HG03108 (cell line): Measurements from ENCODE around the gene CCDC6.
"Not testable (repeated sequence)": the region's sequence is repeated elsewhere in the genome, so short reads cannot be mapped to it uniquely, and the experiment has no call there.

ENCODE experiments used
- ATAC-seq: cut with Tn5 transposase; IDR thresholded peaks from one replicate; pipeline ENCODE4 v1.9.1; 2021; ENCODE audit warnings: moderate library complexity; ENCODE audit not compliant: unreplicated experiment

Gene CCDC6

GRCh38 chr10:59774451-59774850 lies 131.9 kb downstream of the CCDC6 start:
- no peak for ATAC-seq

- no peak for ATAC-seq
These were observed 133.3 kb downstream of the CCDC6 start for GRCh38 chr10:59773088-59773487.

GRCh38 chr10:59771162-59771807 lies 135.1 kb downstream of the CCDC6 start:
- ATAC-seq = no peak

GRCh38 chr10:59770689-59771088 lies 135.7 kb downstream of the CCDC6 start:
- no peak for ATAC-seq

- ATAC-seq = no peak
These were observed 143.9 kb downstream of the CCDC6 start for GRCh38 chr10:59762505-59762904.

GRCh38 chr10:59757966-59758365 lies 148.4 kb downstream of the CCDC6 start:
- ATAC-seq = no peak

- no peak for ATAC-seq
These were observed 151.4 kb downstream of the CCDC6 start for GRCh38 chr10:59754951-59755350.

GRCh38 chr10:59753267-59753666 lies 153.1 kb downstream of the CCDC6 start, which contains the start of gene MRLN:
Gene MRLN (minus strand): TSS chr10:59753455.
- no peak for ATAC-seq

DNA sequence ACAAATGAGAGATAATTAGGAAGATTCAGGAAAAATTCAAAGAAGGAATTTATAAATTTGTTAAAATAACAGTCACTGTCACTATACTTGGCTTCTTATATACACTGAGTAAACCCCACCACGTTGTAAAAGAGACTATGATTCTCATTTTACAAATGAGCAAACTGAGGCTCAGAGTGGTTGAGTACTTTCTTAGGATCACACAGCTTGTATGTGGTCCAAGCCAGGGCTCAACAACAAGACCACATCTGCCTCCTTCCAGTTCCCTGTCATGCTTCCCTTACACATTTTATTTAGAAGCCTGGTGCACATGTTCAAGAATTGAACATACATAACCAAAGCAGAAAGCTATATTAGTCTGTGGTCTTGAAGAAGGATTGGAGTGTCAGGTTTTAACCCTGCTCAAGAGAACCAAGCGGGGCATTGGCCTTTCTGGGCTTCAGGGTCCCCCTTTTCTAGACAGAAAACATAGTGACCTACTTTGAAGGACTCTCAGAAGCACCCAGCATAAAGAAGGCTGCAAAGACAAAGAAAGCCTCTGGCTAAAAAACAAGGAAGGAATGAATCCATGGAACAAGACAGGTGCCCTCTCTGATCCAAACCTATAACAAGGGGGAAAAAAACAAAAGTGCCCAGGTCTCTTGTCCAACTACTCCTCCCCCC lies 153.9 kb downstream of the CCDC6 start:
- ATAC-seq = no peak

DNA sequence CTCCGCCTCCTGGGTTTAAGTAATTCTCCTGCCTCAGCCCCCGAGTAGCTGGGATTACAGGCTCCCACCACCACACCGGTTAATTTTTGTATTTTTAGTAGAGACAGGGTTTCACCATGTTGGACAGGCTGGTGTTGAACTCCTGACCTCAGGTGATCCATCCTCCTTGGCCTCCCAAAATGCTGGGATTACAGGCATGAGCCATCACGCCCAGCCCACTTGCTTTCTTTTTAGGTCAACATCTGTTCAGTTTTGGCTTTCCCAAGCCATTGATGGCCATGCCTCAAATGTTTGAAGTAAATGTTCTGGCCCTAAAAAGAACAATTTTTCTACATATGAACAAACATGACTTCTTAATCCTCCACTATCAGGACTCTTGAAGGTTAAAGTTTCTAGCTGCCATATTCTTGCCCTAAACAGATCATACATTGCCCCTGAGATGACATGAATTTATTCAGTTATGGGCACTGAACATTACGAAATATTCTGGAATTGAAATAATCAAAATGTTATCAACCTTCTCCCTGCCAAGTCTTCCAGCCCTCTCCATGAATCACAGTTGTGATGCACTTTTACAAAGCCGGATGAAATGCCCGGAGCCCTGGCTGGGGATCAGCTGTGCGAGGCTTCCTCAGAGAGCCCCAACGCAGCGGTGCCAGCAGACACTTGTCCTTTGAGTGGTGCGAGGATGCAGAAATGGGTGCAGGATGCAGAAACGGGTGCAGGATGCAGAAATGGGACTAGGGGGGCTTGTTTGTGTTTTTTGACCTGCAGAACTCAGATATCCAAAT lies 156.0 kb downstream of the CCDC6 start:
- ATAC-seq = no peak

GRCh38 chr10:59748834-59749233 lies 157.5 kb downstream of the CCDC6 start:
- ATAC-seq = no peak

DNA sequence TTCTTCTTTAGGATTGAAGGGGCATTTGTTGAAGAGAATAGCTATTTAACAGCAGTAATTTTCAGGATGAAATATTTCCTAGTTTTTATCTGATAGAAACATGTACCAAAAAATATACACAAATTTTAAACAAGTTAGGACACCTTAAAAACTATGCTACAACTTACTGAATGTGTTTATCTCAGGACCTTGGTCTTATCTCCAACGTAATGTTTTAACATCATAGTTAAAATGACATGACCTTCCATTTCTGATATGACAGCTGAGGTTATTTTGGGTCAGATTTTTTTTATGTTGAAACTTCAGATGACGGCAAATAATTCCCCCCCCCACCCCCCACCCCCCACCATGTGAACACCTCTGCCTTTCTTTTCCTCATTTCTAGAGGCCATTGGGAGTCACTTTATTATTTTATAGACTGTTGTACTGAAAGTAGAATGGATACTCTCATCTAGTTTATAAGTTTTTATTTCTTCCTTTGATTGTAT lies 161.1 kb downstream of the CCDC6 start:
- no peak for ATAC-seq

- ATAC-seq = not testable (repeated sequence)
These were observed 161.6 kb downstream of the CCDC6 start for GRCh38 chr10:59744762-59745161.

GRCh38 chr10:59744156-59744555 lies 162.2 kb downstream of the CCDC6 start:
- ATAC-seq = not testable (repeated sequence)

DNA sequence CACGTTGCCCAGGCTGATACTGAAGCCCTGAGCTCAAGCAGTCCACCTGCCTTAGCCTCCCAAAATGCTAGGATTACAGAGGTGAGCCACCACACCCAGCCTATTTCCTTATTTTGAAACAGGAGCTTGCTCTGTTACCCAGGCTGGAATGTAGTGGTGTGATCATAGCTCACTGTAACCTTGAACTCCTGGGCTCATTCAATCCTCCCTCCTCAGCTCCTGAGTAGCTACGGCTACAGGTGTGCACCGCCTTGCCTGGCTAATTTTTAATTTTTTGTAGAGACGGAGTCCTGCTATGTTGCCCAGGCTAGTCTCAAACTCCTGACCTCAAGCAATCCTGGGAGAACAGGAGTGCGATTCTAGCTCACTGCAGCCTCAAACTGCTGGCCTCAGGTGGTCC lies 164.8 kb downstream of the CCDC6 start:
- ATAC-seq = no peak

- ATAC-seq = no peak
These were observed 165.3 kb downstream of the CCDC6 start for GRCh38 chr10:59741048-59741447.
